GM11168 (cell line): ENCODE data around the gene TTYH3.
"Not testable (repeated sequence)": the region's sequence is repeated elsewhere in the genome, so short reads cannot be mapped to it uniquely, and the experiment has no call there.

Source experiments
- in situ Hi-C: fragments of 300-500 bp; cut with MboI; formaldehyde crosslinking; loops from one replicate; pipeline ENCODE4 v1.12.0; 2022; ENCODE audit warnings: low sequenced_read_pairs; ENCODE audit not compliant: unreplicated experiment

The TTYH3 gene

GRCh38 chr7:2680792-2681490, 49.2 kb downstream of the TTYH3 start:
- in situ Hi-C loops, result no loop called here

GRCh38 chr7:2681929-2682799, 50.4 kb downstream of the TTYH3 start:
- in situ Hi-C loops, result no loop called here

DNA sequence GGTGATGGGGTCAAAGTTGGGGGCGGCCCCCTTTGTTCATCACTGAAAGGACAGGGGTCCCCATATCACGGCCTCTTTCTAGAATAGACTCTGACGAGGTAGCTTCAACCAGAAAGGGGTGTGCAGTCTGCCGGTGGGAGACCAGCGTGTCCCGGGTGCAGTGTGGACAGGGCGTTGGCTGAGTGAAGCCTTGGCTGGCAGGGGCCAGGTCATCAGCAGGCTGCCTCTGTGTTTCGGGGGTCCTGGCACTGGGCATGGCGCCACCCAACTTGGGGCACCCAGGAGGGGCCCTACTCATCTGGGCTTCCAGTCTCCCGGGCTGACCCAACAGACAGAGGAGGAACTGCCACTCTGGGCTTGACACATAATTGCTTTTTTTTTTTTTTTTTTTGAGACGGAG, 52.7 kb downstream of the TTYH3 start:
- in situ Hi-C loops, result no loop called here

GRCh38 chr7:2686101-2686500, 54.3 kb downstream of the TTYH3 start:
- in situ Hi-C loops, result no loop called here

DNA sequence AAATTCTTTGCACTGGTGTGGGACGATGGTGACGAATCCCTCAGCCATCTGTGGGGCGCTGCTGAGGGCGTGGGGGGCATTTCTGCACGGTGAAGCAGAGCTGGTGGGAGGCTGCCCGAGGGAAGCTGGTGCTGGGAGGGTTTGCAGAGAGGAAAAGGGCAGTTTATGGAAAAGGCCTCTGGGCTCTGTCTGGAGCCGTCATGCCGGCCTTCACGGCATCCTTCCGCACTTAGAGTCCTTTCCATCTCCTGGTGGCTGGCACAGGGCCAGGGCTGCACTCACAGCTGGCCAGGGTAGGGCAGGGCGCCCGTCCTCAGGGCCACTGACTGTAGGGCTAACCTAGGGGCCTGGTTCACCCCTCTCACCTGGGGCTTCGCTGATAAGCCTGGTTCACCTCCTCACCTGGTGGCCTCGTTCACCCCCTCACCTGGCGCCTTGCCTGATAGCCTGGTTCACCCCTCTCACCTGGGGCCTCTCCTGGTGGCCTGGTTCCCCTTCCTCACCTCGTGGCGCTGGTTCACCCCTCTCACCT, 55.6 kb downstream of the TTYH3 start:
- in situ Hi-C loops, result no loop called here

- in situ Hi-C loops, result no loop called here
These were observed 56.1 kb downstream of the TTYH3 start, which contains the start of gene AMZ1 for GRCh38 chr7:2687881-2688318. TSS of gene AMZ1 (plus strand) at chr7:2688202. CDS start at chr7:2700452, 12,250 bp downstream.

- in situ Hi-C loops, result no loop called here
These were observed 56.9 kb downstream of the TTYH3 start for GRCh38 chr7:2688409-2689342.

GRCh38 chr7:2689343-2689847, 57.6 kb downstream of the TTYH3 start:
- in situ Hi-C loops, result no loop called here

DNA sequence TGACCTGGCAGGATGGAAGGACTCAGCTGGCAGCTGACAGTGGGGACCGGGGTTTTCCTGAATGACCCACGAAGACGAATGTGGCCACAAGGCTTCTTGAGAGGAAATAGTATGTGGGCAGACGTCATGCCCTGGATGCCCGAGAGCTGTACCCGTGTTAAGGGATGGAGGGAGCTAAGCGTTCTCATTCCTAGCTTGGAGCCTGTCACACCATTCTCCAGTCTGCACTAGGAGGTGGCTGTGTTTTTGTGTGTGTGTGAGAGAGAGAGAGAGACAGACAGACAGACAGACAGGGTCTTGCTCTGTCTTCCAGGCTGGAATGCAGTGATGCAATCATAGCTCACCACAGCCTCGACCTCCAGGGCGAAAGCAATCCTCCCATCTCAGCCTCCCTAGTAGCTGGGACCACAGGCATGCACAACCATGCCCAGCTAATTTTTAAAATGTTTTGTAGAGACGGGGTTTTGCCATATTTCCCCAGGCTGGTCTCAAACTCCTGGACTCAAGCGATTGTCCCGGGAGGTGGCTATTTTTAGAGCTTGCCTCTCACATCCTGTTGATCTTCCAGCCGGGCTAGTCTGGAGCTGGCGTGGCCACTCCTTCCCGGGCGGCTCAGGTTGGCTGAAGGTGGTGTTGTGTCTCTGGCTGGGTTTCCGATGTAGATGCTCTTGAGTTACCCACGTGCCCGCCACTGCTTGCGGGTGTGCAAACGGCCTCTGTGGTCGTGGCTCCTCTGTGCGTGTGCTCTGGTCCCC, 58.3 kb downstream of the TTYH3 start:
- in situ Hi-C loops, result no loop called here

- in situ Hi-C loops, result no loop called here
These were observed 59.4 kb downstream of the TTYH3 start for GRCh38 chr7:2691011-2691707.

GRCh38 chr7:2691932-2692439, 60.2 kb downstream of the TTYH3 start:
- in situ Hi-C loops, result not testable (repeated sequence)

GRCh38 chr7:2692543-2692942, 60.8 kb downstream of the TTYH3 start:
- in situ Hi-C loops, result no loop called here

- in situ Hi-C loops, result not testable (repeated sequence)
These were observed 61.8 kb downstream of the TTYH3 start for GRCh38 chr7:2693420-2694121.

GRCh38 chr7:2694122-2694436, 62.3 kb downstream of the TTYH3 start:
- in situ Hi-C loops, result not testable (repeated sequence)

DNA sequence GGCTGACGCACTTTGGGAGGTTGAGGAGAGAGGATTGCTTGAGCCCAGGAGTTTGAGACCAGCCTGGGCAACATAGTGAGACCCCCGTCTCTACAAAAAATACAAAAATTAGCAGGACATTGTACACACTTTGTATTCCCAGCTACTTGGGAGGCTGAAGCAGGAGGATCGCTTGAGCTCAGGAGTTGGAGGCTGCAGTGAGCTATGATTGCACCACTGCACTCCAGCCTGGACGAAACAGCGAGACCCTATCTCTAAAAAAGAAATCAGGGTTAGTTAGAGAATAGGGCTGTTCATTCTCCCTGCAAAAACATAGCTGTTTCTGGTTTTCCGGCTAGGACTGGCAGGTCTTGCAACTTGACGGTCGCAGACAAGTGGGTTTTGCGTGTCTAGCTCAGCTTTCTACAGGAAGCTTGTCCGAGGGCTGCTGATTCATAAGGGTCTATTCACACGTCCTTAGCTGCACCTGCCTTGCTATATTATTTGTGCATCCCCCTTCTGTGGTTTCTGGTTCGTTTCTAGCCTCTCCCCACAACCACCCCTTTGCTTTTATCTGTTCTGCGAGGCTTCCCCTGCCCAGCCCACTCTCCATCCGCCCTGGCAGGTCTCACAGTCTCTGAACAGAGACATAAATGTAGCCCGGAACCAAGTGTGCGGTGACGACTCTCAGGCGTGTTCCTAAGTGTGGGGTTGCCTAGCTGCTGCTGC, 66.9 kb downstream of the TTYH3 start:
- in situ Hi-C loops, result no loop called here

DNA sequence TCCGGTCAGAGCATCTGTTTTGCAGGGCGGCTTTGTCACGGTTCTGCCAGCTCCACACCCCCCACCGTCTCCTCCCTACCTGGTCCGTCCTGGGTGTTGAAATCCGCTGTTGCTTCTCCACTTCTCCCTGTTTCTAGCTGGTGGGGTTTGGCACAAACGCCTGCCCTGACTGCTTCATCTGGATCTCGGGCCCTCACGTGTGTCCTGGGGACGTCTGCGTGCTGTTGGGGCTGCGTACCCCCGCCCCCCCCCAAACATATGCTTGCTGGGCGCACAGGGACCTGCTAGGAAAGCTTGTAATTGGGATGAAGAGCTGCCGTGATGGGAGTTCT, 67.5 kb downstream of the TTYH3 start:
- in situ Hi-C loops, result no loop called here

GRCh38 chr7:2700141-2700850, 68.5 kb downstream of the TTYH3 start:
- in situ Hi-C loops, result no loop called here
